HFF-Myc (cell line): ENCODE measurements around the gene PHF12.

ENCODE experiments used
- DNase-seq: peaks from one replicate; pipeline ENCODE4 v3.0.0-alpha.2; 2011; ENCODE audit warnings: low read depth; ENCODE audit errors: extremely low read depth
- H3K4me3 ChIP-seq: replicated peaks from 2 replicates; pipeline ENCODE4 v1.5.1; 2011; ENCODE audit warnings: low read depth, mild to moderate bottlenecking, control low read depth, low read length
- TF ChIP-seq, protein P1 (sequence below): IDR thresholded peaks from 2 replicates; pipeline ENCODE4 v1.5.1; 2012; ENCODE audit warnings: mild to moderate bottlenecking, low read depth, low read length, control low read depth; ENCODE audit errors: missing control alignments

Gene PHF12

GRCh38 chr17:28949185-28950016, 1.9 kb downstream of the PHF12 start:
- H3K4me3 ChIP-seq = peak overlapping the region; percentile 86
- no peak for DNase-seq
- TF ChIP-seq, protein P1, sequence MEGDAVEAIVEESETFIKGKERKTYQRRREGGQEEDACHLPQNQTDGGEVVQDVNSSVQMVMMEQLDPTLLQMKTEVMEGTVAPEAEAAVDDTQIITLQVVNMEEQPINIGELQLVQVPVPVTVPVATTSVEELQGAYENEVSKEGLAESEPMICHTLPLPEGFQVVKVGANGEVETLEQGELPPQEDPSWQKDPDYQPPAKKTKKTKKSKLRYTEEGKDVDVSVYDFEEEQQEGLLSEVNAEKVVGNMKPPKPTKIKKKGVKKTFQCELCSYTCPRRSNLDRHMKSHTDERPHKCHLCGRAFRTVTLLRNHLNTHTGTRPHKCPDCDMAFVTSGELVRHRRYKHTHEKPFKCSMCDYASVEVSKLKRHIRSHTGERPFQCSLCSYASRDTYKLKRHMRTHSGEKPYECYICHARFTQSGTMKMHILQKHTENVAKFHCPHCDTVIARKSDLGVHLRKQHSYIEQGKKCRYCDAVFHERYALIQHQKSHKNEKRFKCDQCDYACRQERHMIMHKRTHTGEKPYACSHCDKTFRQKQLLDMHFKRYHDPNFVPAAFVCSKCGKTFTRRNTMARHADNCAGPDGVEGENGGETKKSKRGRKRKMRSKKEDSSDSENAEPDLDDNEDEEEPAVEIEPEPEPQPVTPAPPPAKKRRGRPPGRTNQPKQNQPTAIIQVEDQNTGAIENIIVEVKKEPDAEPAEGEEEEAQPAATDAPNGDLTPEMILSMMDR = no peak

GRCh38 chr17:28948873-28949184, 2.5 kb downstream of the PHF12 start:
- DNase-seq = no peak
- peak overlapping the region; percentile 86 for H3K4me3 ChIP-seq
- TF ChIP-seq, protein P1 = no peak

DNA sequence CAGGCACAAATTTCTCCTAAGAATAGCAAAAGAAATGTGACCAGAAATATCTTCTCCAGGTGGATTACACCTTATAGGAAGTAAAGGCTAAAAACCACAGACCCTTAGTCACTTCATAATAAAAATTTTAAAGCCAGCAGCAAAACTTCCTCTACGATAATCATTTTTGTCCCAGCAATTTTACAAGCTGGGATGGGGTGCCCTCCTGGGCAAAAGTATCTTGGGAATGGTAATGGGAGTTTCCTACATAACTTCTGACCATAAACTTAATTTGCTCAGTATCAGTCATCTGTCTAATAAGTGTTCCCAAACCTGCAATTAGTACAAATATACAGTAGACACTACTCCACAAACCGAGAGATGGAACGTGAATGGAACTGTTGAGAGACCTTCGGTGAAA, 3.0 kb downstream of the PHF12 start:
- no peak for DNase-seq
- TF ChIP-seq, protein P1 = no peak
- peak overlapping the region; percentile 86 for H3K4me3 ChIP-seq

GRCh38 chr17:28947639-28948038, 3.7 kb downstream of the PHF12 start:
- DNase-seq = no peak
- TF ChIP-seq, protein P1 = no peak
- H3K4me3 ChIP-seq = peak overlapping the region; percentile 86; the same call in 1 of the 2 replicates

GRCh38 chr17:28946239-28946638, 5.1 kb downstream of the PHF12 start:
- TF ChIP-seq, protein P1 = no peak
- no peak overlapping the region for H3K4me3 ChIP-seq
- no peak for DNase-seq

DNA sequence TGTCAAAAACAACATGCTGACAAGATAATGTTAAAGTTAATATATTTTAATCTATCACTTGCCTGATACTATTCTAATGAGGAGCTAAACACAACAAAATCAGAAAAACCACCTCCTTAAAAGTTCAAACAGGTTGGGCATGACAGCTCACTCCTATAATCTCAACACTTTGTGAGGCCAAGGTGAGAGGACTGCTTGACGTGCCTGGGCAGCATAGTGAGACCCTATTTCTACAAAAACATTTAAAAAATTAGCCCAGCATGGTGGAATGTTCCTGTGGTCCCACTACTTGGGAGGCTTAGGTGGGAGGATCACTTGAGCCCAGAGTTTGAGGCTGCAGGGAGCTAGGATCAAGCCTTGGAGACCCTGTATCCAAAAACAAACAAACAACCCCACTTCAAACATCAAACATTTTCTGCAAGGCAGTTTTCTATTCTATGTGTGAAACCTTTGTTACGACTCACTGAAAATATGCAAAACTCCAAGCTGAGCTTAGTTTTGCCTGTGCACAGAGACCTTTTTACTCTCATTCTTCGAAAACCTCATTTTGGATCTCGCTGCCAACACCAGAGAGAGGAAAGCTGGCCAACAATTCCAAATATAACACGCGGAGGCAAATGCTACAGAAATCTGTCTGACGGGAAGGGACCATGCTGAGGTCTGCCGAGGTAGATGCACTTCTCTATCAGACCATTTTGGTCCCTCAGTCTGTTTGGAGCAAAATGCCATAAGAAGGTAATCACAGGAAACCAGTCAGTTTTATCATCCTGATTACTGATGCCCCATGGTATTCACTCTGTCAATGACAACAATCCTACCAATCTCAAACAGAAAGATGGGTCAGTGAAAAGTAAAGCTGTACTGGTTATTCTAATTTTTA, 6.2 kb downstream of the PHF12 start:
- no peak overlapping the region for H3K4me3 ChIP-seq
- TF ChIP-seq, protein P1 = no peak
- no peak for DNase-seq
